CD4-positive, alpha-beta T cell treated with Interleukin-15 for 1 hour (primary cell): ENCODE data around the gene SLC37A4.
"Not testable (repeated sequence)": the region's sequence is repeated elsewhere in the genome, so short reads cannot be mapped to it uniquely, and the experiment has no call there.

ENCODE experiments used
- DNase-seq: peaks from one replicate; pipeline ENCODE4 v3.0.0-alpha.2; 2020

Gene SLC37A4

DNA sequence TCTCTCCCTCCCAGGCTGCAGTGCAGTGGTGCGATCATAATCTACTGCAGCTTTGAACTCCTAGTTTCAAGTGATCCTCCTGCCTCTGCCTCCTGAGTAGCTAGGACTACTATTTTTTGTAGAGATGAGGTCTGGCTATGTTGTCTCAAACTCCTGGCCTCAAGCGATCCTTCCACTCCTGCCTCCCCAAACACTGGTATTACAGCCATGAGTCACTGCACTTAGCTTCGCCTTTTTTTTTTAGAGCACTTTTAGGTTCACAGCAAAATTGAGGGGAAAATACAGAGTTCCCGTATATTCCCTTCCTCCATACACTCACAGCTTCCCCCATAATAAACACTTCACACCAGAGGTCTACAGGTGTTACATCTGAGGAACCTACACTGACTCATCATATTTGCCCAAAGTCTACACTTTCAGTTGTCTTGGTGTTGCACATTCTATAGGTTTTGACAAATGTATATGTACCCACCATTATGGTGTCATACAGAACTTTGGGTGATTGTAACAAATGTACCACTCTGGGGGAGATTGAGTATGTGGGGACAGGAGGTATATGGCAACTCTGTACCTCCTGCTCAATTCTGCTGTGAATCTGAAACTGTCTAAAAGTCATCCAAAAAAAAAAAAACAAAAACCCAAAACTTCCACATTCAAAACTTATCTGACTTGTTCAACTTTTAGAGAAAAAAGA, 11.3 kb upstream of the SLC37A4 start:
- DNase-seq: no peak

DNA sequence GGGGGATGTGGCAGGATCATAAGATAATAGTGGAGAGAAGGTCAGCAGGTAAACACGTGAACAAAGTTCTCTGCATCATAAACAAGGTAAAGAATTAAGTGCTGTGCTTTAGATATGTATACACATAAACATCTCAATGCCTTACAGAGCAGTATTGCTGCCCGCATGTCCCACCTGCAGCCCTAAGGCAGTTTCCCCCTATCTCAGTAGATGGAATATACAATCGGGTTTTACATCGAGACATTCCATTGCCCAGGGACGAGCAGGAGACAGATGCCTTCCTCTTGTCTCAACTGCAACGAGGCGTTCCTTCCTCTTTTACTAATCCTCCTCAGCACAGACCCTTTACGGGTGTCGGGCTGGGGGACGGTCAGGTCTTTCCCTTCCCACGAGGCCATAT, 8.8 kb upstream of the SLC37A4 start:
- DNase-seq: not testable (repeated sequence)

DNA sequence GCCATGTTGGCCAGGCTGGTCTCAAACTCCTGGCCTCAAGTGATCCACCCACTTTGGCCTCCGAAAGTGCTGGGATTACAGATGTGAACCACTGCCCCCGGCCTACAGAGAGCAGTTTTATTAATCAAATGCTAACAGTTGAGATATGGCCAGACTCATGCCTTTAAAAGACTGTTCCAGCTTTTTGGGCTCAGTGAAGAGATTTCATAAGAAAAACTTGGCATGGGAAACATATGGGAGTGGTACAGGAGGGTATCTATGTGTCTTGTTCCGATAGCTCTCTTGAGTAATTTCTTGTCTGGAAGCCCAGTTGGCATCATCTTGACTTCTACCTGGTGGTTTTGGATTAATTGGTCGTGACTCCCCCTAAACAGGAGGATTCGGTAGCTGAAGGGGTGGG, 8.2 kb upstream of the SLC37A4 start:
- no peak for DNase-seq

DNA sequence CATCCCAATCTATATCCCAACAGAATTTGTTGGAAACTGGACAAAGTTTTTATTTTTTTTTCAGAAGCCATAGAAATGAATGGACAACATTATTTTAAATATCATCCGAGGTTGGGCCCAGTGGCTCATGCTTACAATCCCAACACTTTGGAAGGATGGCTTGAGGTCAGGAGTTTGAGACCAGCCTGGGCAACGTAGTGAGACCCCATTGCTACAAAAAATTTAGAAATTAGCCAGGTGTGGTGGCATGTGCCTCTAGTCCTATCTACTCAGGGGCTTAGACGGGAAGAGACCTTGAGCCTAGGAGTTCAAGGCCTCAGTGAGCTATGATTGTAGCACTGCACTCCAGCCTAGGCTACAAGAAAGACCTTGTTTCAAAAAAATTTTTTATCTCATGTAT, 4.1 kb upstream of the SLC37A4 start:
- no peak for DNase-seq

DNA sequence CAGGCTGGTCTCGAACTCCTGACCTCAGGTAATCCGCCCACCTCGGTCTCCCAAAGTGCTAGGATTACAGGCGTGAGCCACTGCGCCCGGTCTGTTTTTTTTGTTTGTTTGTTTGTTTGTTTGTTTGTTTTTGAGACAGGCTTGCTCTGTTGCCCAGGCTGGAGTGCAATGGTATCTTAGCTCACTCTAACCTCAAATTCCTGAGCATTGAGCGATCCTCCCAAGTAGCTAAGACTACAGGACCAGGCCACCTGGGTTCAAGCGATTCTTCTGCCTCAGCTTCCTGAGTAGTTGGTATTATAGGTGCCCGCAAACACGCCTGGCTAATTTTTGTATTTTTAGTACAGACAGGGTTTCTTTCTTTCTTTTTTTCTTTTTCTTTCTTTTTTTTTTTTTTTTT, 2.7 kb upstream of the SLC37A4 start:
- DNase-seq: not testable (repeated sequence)

DNA sequence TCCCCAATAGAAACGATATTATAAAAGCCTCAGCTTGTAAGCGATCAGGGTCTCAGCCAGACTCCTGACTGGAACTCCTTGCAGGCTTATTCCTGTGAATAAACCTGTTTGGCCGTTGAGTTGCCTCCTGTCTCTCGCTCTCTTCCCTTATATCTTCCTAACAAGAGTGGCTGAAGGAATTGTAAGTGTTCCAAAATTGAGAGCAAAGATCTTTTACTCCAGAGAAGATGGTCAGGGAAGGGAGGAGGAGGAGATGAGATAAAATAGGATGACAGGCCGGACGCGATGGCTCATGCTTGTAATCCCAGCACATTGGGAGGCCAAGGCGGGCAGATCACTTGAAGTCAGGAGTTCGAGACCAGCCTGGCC, 1.2 kb upstream of the SLC37A4 start:
- DNase-seq: no peak

DNA sequence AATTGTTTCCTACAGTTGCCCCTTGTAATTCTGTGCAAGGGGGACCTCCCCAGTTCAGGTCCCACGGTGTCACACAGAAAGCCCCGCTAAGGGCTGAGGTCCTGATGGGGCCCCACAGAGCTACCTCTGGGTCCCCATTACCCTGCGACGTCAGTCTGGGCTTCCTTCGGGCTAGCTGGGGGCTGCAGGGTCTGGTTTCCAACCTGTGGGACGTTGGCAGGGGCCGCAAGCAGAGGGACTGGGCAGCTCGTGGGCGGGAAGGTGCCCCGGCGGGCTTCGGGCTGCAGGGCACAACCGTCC, 698 bp downstream of the SLC37A4 start:
- no peak for DNase-seq

DNA sequence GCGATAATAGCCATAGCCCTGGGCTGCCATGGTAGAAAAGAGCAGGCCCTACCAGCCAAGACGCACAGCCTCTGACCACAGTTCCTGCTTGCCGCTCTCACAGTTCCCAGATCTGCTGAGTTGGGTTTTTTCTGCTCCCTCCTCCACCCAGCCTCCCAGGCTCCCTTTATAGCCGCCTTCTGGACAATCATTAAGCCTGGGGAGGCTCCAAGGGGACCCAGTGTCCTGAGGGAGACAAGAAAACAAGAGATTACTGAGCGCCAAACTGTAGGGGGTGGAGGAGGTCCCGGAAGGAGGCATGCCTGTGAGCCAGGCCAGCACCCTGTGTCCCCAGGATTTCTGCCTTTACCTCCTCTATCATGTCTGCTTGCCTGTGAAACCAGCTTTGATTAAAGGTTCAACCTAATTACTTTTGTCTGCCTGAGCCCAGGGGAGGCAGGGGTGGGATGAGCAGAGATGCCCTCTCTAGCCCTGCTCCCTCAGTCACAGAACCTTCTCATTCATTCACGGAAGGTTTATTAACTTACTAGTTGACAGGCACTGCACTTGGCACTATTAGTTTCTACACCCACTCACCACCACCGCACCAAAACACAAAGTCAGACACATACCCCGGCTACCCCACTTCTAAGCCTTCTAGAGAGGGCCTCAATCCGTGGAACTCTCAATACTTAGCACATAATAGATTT, 1.2 kb downstream of the SLC37A4 start:
- DNase-seq: no peak

DNA sequence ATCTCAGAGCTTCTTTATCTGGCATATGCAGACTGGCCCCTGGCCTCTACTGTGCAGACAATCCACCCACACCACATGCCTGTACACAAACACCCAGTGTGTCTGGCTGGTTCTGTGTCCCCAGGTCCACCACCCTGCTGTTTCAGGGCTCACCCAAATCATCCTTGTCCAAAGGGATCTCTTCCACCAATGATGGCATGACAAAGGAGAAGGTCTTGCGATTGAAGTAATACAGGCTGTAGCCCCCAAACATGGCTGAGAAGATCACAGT, 1.7 kb downstream of the SLC37A4 start:
- no peak for DNase-seq

DNA sequence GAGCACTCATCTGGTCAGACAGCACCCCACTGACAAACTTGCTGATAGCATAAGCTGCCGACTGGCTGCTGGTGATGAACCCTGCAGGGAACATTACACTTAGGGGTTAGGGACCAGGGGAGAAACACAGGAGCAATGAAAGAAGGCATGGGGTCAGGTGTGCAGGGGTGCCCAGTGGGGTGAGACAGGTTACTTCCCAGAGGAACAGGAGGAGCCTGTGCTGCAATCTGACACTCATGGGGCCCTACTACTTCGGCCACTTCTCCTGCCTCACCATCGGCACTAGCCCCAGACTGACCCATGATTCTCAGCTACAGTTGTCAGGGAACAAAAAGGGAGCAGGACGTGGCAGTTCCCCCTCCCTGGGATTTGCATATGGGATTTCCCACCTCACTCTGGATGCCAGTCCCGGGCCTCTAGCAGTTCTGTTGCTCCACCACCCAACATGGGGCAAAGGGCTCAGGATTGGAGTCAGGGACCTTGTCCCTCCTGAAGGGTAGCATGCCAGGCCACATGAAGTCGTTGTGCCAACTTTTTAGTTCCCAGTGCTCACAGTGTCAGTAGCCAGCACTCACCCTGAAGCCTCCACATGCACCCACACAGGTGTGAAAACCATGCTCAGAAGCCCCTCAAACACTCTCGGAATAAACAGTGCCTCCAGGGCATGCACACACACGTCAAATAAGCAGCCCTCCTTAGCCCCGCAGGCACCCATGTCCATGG, 2.2 kb downstream of the SLC37A4 start:
- DNase-seq: no peak

DNA sequence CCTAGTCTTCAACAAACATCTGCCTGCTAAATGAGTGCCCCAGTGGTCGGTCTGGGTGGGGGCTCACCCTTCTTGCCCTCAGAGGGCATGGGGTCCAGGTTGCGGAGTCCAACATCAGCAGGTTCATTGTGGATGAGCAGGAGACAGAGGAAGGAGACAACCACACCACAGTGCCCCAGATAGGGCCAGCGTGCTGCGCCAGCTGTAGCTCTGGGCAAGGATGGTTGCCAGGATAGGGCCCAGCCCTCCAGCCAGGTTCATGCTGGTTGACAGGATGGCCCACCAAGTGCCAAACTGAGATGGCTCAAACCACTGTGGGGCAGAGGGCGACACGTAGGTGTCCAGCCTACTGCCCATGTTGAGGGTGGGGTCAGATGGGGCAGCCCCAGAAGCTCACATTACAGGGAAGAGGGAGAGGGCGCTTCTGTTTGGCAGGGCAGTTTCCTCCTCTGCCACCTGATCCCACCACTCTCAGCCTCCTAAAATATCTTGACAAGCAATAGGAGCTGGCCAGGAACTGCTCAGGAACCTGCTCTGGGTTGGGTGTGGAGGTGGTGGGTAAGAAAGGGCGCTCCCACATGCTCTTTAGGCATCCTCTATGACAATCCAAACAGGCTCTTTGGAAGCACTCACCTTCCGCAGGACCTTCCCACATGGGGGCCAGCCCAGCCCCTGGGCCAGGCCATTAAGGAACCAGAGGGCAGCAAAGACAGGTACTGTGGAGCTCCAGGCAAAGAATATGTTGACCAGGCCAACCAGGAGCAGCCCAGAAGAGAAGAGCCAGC, 2.9 kb downstream of the SLC37A4 start:
- DNase-seq: no peak

DNA sequence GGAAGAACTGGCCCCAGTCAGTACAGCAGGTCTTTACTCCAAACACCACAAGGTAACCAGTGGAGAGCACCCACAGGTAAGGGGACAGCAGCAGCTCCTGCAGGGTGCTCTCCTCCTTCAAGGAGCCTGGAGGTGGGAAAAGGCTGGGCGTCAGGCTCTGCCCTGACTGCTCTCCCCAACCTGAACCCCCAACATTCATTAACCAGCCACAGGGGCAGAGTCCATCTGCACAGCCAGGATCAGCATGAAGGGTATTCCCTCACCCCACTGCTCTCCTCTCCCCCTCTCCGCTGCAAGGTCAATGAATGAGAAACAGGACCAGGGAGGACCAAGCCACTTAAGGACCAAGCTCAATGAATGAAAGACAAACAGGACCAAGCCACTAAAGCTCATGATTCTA, 3.7 kb downstream of the SLC37A4 start:
- no peak for DNase-seq

DNA sequence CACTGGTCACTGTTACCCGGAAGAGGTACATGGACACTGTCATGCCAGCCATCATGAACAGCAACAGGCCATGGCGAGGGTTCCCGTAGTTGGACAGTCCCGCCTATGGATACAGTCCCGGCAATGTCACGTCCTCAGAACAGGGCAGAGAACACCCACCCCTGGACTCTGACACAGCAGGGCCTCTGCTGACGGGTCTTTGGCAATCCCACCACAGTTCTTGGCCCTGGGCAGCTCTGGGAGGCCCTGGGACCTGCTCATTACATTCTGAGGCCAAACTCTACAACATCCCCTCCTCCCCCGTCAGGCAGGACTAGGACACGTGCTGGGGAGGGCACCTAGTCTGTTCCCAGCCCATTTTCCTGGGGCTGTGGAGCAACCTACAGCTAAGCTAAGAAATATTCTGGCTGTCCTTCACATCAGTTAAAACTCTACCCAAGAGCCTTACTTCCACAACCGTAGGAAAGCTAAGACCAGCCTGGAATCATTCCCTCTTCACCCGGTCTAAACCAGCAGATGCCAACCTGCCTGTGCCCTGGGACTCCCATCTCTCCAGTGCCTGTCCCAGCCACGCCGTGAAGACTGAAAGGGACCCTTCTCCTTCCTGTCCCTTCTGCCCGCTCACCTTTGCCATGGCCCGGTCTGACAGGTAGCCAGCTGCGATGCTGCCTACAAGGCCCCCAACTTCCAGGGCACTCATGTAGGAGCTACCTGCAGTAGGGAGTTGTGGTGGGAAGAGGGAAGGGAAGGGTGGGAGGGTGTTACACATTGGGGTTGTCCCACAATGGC, 4.5 kb downstream of the SLC37A4 start:
- no peak for DNase-seq

DNA sequence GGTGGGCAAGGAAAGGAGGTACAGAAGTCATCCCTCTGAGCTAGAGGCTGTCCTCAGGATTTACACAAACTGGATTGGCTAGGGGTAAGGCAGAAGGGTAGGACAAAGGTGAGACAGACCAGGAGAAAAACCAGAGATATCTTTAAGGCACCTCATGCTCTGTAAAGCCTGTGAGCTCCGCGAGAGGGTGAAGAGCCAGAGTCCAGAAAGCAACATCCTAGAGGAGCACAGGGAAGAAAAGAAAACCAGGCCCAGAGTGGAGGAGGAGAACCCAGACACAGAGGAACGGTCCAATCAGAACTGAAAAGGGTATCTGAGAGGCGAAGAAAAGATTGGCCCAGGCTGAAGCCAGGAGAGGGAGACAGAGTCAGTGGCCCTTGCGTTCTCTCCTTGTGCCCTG, 5.1 kb downstream of the SLC37A4 start:
- DNase-seq: no peak

DNA sequence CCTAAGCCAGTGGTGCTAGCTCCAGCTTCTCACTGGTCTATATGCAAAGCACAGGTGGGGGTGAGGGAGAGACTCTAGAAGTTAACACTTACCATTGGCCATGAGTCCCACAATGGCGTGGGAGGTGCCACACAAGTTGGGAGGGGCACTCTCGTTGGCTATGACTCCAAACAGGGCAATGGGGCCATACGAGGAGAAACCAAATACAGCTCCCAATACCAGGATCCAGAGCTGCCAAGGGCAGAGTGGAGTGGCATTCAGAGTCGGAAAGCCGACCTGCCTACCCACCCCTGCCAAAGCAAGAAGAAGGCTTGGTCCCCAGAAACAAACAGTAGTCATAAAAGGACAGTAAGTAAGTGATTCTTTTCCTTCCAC, 5.6 kb downstream of the SLC37A4 start:
- no peak for DNase-seq

DNA sequence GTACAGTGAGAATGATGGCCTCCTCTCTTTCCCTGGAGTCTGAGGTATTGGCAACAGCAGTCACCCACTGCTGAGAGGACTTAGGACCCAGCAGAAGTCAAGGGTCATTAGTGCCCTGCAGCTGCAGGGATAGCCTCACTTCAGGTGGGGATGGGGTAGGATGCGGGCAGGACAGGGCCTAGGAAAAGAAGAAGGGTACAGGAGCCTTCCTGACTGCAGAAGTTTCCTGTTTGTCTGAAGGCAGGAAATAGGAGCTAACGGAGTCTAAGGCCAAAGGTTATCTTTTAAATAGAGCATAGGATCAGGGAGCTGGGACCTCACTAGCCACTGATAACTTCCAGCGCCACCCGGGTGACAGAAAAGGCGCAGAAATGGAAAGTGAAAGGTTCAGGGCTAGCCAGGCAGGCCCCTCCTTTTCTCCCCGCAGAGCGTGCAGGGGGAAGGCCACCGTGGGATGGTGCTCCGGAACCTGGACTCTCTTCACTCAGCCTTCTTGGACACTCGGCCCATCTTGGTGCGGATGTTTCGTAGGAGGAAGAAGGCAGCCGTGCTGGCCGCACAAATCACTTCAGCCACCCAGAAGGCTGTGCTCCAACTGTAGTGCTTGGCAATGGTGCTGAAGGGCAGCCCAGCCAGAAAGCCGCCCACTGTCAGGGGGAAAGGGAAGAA, 6.1 kb downstream of the SLC37A4 start:
- no peak for DNase-seq

DNA sequence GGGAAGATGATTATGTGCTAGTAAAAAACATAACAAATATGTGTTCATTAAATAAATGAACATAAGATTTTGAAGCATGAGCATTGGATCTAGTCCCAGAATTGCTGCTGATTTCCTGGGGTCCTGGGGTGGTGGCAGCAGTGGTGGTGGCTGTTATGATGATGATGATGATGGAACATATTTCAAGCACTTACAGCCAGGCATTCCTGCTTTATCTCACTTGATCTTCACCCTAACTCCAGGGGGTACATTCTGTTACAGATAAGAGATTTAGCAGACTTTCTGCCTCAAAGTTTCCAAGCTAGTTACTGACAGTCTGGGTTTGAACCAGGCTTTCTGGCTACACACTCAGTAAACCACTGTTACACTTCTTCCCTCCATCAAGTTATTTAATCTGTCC, 6.9 kb downstream of the SLC37A4 start:
- DNase-seq: no peak

DNA sequence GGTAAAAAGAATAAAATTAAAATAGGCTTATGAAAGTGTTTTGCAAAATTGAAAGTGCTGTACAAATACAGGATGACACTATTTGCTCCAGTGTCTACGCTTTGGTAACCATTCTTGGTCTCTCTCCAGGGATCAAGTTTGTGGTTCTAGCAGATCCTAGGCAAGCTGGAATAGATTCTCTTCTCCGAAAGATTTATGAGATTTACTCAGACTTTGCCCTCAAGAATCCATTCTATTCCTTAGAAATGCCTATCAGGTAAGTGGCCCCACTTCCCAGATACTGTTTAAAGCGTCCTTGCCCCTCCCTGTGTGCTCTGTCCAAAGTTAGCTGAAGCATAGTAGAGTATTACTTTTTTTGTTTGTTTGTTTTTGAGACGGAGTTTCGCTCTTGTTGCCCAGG, 9.0 kb downstream of the SLC37A4 start:
- no peak for DNase-seq

DNA sequence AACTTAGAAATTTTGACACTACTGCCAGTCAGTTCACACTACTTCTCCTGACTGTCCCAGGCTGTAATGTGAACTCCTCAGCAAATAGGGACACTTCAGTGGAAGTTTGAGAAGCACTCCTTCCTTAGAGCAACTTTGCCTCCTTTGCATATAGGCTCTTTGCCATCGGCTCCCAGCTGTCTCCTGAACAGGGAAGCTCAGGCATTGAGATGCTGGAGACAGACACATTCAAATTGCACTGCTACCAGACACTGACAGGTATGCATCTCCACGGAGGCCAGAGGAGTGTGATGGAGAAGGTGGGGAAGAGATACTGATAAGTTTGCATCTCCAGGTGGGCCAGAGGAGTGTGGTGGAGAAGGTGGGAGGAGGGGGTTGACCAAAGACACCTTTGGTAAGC, 10.7 kb downstream of the SLC37A4 start:
- DNase-seq: no peak

DNA sequence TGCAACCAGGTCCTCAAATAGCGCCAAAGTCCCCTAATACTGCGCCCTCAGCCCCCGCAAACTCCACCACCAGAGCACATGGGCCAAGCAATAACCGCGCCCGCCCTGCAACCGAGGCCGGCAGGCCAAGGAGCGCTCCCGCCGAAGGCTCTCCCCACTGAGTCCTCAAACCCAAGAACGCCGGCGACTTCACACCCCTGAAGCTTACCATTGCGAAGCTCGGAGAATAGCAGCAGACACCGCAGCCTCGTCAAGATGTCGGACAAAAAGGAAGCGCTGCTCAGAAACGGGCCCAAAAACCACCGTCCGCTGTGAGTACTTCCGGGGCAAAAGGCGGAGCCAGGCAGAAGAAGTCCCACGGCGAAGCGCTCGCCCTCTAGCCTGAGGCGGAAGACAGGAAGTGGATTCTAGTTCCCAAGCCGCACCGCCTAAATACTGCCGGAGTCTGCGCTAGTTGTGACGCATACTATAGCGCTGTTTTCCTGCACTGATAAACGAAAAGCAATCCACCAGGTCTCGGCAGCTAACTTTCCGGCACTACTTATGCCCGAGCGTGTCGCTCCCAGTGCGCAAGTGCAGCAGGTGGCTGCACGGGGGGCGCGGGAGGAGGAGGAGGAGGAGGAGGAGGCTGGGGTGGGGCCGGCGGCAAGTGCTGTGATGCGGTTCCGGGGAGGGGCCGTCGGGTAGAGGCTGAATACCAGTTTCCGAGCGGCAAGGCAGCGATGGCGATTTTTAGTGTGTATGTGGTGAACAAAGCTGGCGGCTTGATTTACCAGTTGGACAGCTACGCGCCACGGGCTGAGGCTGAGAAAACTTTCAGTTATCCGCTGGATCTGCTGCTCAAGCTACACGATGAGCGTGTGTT, 12.4 kb downstream of the SLC37A4 start, which contains the start of the genes RPS25 and TRAPPC4:
RPS25 (minus strand) TSS at position 270 of the 865 bp plus-strand sequence; CDS start at position 211, 59 bp downstream.
TRAPPC4 (plus strand) TSS at position 693 of the 865 bp plus-strand sequence; CDS start at position 723, 30 bp downstream.
- DNase-seq: peak; percentile 95

DNA sequence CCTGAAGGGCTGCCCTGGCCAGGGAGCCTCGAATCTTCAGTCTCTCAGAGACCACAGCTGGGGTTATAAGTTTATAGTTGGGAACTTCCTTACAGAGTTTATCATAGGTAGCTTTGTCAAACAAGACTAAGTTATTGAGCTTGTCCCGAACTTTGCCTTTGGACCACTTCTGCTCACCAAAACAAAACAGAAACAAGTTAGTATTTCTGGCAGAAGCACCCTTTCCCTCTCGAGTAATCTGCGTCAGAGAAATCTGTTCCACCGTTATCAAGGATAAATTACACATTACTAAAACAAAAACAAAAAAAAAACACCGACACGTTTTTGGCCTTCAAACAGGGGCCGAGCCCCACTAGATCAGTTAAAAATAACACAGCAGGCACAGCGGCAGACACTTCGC, 13.3 kb downstream of the SLC37A4 start:
- DNase-seq: not testable (repeated sequence)
